ENCODE data around the gene MED25.

GRCh38 chr19:49837009-49837310, 18.9 kb downstream of the MED25 start:
- TF ChIP-seq CTCF (IDR thresholded peaks at IDR 0.05), result no peak
- TF ChIP-seq EP300 (IDR thresholded peaks at IDR 0.05), result no peak
